ENCODE results near the gene ANKHD1.

Gene ANKHD1

GRCh38 chr5:140401362-140402257 is at the start of gene ANKHD1:
Gene ANKHD1 (plus strand): TSS chr5:140401833. CDS start chr5:140401968, 135 bp downstream.
- DNase-seq (ENCODE audit: low read depth): peak; percentile 94

- no peak for DNase-seq (ENCODE audit: low read depth)
Observed at GRCh38 chr5:140355546-140355945, 46.1 kb upstream of the ANKHD1 start.

- no peak for DNase-seq (ENCODE audit: low read depth)
Observed at GRCh38 chr5:140356853-140357725, 44.5 kb upstream of the ANKHD1 start.

- DNase-seq (ENCODE audit: low read depth): peak; percentile 50
Observed at GRCh38 chr5:140357726-140358093, 43.9 kb upstream of the ANKHD1 start.

- no peak for DNase-seq (ENCODE audit: low read depth)
Observed at GRCh38 chr5:140358738-140359310, 42.8 kb upstream of the ANKHD1 start.

GRCh38 chr5:140360101-140360500 is 41.5 kb upstream of the ANKHD1 start, which contains the start of gene SLC4A9:
Gene SLC4A9 (plus strand): TSS chr5:140360194. CDS start chr5:140360237, 43 bp downstream.
- DNase-seq (ENCODE audit: low read depth): no peak

GRCh38 chr5:140360681-140361479 is 40.8 kb upstream of the ANKHD1 start:
- no peak for DNase-seq (ENCODE audit: low read depth)

GRCh38 chr5:140361901-140362300 is 39.7 kb upstream of the ANKHD1 start:
- no peak for DNase-seq (ENCODE audit: low read depth)

- no peak for DNase-seq (ENCODE audit: low read depth)
Observed at GRCh38 chr5:140362311-140362710, 39.3 kb upstream of the ANKHD1 start.

GRCh38 chr5:140362875-140363630 is 38.6 kb upstream of the ANKHD1 start:
- DNase-seq (ENCODE audit: low read depth): peak; percentile 73

GRCh38 chr5:140363631-140364471 is 37.8 kb upstream of the ANKHD1 start:
- no peak for DNase-seq (ENCODE audit: low read depth)

- no peak for DNase-seq (ENCODE audit: low read depth)
Observed at GRCh38 chr5:140364472-140364765, 37.2 kb upstream of the ANKHD1 start.

GRCh38 chr5:140365282-140365681 is 36.4 kb upstream of the ANKHD1 start:
- no peak for DNase-seq (ENCODE audit: low read depth)

GRCh38 chr5:140365941-140366340 is 35.7 kb upstream of the ANKHD1 start:
- DNase-seq (ENCODE audit: low read depth): no peak

GRCh38 chr5:140366589-140367255 is 34.9 kb upstream of the ANKHD1 start:
- DNase-seq (ENCODE audit: low read depth): no peak

GRCh38 chr5:140367256-140368013 is 34.2 kb upstream of the ANKHD1 start:
- DNase-seq (ENCODE audit: low read depth): no peak

GRCh38 chr5:140371356-140372151 is 30.1 kb upstream of the ANKHD1 start:
- no peak for DNase-seq (ENCODE audit: low read depth)

- peak; percentile 10 for DNase-seq (ENCODE audit: low read depth)
Observed at GRCh38 chr5:140372971-140373487, 28.6 kb upstream of the ANKHD1 start.

All from stimulated activated CD8-positive, alpha-beta memory T cell treated with anti-CD3 and anti-CD28 coated beads, Interleukin-4, amount 100 ng/mL, for 24 hours (primary cell).